AG04450 (cell line): ENCODE measurements around the gene FNBP1. TPM values are rescaled to one million over a fixed set of nuclear protein-coding genes. Genes with fewer than 3 reads are reported as not detected.

ENCODE experiments used
- CTCF ChIA-PET: fragments of 300-600, 350-600 bp; formaldehyde crosslinking; extraction: SDS; loops from one replicate; lab custom pipeline; 2022; ENCODE audit warnings: antibody characterized with exemption, inconsistent platforms; lab: Charles Lee
- POLR2A ChIA-PET: fragments of 350-600 bp; formaldehyde crosslinking; extraction: SDS; loops from one replicate; lab custom pipeline; 2021; ENCODE audit warnings: antibody characterized with exemption, inconsistent platforms; lab: Yijun Ruan, JAX
- DNase-seq: peaks from one replicate; pipeline ENCODE4 v3.0.0-alpha.2; 2011; ENCODE audit warnings: low read depth, low spot score
- H3K27ac ChIP-seq: one replicate; pipeline ENCODE4 v1.5.1; 2012; ENCODE audit warnings: low read depth, low read length, control low read depth
- H3K27me3 ChIP-seq: one replicate; pipeline ENCODE4 v1.6.0; 2012; ENCODE audit warnings: low read length; ENCODE audit not compliant: control insufficient read depth, insufficient read depth
- H3K4me3 ChIP-seq: 2 replicates; pipeline ENCODE4 v1.5.1; 2011; ENCODE audit warnings: mild to moderate bottlenecking, low read depth, low read length, control low read depth
- H3K9me3 ChIP-seq: 2 replicates; pipeline ENCODE4 v1.5.1; 2012; ENCODE audit warnings: low read length; ENCODE audit not compliant: control insufficient read depth, insufficient read depth
- polyA plus RNA-seq: library from polyadenylated mRNA; depleted of rRNA; stranded (reverse); fragments of >200 nt; gene quantifications from 2 replicates; pipeline ENCODE4 v1.2.3, GENCODE V29; 2011
- TF ChIP-seq, protein P1 (sequence below): IDR thresholded peaks from 2 replicates; pipeline ENCODE4 v1.5.1; 2011; ENCODE audit warnings: low read depth, low read length, control low read depth, inconsistent platforms

The FNBP1 gene
- polyA plus RNA-seq, 1 experiment, result 22.3 TPM

DNA sequence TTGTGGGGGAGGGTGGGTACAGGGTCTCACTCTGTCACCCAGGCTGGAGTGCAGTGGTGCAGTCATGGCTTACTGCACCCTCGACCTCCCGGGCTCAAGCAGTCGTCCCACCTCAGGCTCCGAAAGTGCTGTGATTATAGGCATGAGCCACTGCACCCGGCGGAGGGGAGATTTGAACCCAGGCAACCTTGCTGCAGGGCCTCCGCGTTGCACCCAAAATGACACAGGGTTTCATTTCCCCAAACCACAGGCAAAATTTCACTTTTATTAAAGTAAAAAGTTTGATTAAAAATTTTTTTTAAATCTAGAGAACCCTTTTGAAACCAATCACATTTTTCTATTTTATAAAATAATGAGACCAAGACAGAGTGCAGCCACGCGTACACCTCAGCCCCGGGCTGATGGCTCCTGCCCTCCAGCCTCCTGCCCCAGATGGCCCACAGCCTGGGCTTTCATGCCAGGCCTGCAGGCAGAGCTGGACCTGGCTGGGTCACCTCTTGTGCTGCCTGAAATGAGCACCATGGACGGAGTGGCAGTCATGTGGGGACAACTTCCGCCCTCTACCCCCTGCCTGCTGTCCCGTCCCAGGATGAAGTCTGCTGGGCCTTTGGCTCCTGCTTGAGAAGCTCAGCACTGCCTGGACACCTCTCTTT lies 177.2 kb downstream of the FNBP1 start:
- Histone ChIP-seq H3K27ac (no peak overlapping the region), H3K9me3 (no peaks in the 10 kb centered on the region), H3K27me3 (no peaks in the 10 kb centered on the region), H3K4me3 (no peak overlapping the region)
- CTCF ChIA-PET, result no interaction called here
- no peak for DNase-seq
- POLR2A ChIA-PET, result no interaction called here
- TF ChIP-seq, protein P1, sequence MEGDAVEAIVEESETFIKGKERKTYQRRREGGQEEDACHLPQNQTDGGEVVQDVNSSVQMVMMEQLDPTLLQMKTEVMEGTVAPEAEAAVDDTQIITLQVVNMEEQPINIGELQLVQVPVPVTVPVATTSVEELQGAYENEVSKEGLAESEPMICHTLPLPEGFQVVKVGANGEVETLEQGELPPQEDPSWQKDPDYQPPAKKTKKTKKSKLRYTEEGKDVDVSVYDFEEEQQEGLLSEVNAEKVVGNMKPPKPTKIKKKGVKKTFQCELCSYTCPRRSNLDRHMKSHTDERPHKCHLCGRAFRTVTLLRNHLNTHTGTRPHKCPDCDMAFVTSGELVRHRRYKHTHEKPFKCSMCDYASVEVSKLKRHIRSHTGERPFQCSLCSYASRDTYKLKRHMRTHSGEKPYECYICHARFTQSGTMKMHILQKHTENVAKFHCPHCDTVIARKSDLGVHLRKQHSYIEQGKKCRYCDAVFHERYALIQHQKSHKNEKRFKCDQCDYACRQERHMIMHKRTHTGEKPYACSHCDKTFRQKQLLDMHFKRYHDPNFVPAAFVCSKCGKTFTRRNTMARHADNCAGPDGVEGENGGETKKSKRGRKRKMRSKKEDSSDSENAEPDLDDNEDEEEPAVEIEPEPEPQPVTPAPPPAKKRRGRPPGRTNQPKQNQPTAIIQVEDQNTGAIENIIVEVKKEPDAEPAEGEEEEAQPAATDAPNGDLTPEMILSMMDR, result no peak

DNA sequence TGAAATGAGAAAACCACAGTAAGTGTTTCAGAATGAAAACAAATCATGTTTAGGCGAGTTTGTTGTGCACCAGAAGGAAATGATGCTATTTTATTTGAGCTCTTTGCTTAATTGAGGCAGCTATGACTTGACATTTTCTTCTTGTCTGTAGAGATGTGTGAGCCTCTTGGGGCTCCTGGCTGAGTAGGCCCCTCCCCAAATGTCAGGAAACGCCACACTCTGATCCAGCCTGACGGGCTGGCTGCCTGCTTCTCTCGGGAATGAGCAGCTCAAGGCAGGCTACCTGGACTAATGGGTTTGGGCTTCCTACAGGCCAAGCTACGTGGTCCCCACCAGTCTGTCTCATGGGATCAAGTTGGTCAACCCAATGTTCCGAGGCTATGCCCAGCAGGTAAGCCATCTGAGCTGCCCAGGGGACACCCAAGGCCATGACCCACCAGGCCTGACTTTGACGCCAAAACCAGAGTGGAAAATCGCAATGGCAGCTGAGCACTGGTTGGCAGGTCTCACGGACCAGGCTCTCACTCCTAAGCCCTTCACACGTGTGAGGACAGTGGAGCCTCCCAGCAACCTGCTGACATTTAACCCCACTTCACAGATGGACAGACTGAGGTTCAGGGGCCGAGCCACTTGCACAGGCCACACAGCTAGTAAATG lies 177.9 kb downstream of the FNBP1 start:
- no peak for DNase-seq
- POLR2A ChIA-PET, result interaction anchor here (1.0 kb wide), 1 partner anchor 26 kb away, joined by 4 read pairs; no protein-coding TSS in a partner anchor
- no peaks in the 10 kb centered on the region for H3K9me3 ChIP-seq
- no peak overlapping the region for H3K4me3 ChIP-seq
- H3K27ac ChIP-seq, result no peak overlapping the region
- H3K27me3 ChIP-seq, result no peaks in the 10 kb centered on the region
- TF ChIP-seq, protein P1, result no peak
- CTCF ChIA-PET, result no interaction called here

DNA sequence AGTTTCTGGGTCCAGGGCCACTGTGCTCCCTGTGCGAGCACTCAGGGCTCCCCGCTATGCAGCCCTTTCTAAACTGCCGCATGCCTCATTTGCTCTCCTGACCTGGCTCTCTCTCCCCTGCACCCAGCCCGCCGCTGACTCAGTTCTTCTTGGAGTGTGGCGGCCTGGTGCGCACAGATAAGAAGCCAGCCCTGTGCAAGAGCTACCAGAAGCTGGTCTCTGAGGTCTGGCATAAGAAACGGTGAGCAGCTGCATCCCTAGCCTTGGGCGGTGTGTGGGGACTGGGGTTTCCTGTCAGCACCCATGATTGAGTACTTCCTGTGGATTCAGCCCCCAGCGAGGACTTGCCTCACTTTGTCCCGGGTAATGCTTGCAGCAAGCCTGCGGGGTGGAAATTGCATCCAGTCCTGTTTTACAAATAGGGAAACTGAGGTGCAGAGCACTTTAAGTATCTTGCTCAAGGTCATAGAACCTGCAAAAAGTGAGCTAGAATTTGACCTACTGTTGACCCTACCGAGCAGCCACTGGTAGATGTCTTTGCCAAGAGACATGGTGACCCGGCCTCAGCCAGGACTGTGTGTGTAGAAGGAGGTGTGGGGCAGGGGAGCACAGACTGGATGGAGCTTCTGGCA lies 179.8 kb downstream of the FNBP1 start:
- no peak for DNase-seq
- CTCF ChIA-PET, result no interaction called here
- no peaks in the 10 kb centered on the region for H3K27me3 ChIP-seq
- no peak overlapping the region for H3K27ac ChIP-seq
- POLR2A ChIA-PET, result no interaction called here
- no peak overlapping the region for H3K4me3 ChIP-seq
- TF ChIP-seq, protein P1, result no peak
- no peaks in the 10 kb centered on the region for H3K9me3 ChIP-seq

DNA sequence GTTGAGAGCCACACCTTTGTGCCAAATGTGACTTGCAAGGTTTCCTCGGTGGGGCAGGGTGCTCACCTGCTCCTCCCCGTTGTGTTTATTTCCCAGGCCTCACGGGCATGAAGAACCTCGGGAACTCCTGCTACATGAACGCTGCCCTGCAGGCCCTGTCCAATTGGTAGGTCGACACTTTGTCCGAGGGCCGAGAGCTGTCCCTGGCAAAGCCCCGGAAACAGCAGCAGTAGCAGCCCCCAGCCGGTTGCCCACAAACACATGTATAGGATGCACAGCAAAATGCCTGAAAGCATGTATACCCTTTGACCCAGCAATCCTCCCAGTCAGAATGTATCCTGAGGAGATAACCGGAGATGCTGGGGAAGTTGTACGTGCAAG lies 181.6 kb downstream of the FNBP1 start:
- H3K4me3 ChIP-seq, result no peak overlapping the region
- TF ChIP-seq, protein P1, result no peak
- no peaks in the 10 kb centered on the region for H3K27me3 ChIP-seq
- H3K9me3 ChIP-seq, result no peaks in the 10 kb centered on the region
- CTCF ChIA-PET, result no interaction called here
- H3K27ac ChIP-seq, result no peak overlapping the region
- no peak for DNase-seq
- POLR2A ChIA-PET, result interaction anchor here (0.6 kb wide), 1 partner anchor 32 kb away, joined by 3 read pairs; no protein-coding TSS in a partner anchor
